Gastroesophageal sphincter (tissue), 3 donors: ENCODE results near the gene OPCML.

ENCODE experiments used
- CTCF ChIP-seq, 4 experiments: fragments of 200-600 bp in 2 of 4; fragments of 450-650 bp in 2 of 4; sonication (generic) in 1 of 4; IDR thresholded peaks; one replicate each; pipeline ENCODE4 v1.5.1; 2017 to 2019; ENCODE audit warnings: antibody characterized with exemption in 4 of 4, mild to moderate bottlenecking in 2 of 4, moderate library complexity in 2 of 4
- EP300 ChIP-seq: sonication (generic); formaldehyde crosslinking; IDR thresholded peaks from one replicate; pipeline ENCODE4 v1.6.1; 2017; ENCODE audit warnings: antibody characterized with exemption, mild to moderate bottlenecking
- POLR2AphosphoS5 ChIP-seq: sonication (generic); formaldehyde crosslinking; IDR thresholded peaks from one replicate; pipeline ENCODE4 v1.6.1; 2017; ENCODE audit warnings: antibody characterized with exemption

GRCh38 chr11:132373405-132374143, 1158.7 kb downstream of the OPCML start:
- TF ChIP-seq CTCF (IDR thresholded peaks at IDR 0.05) (no peak), EP300 (no peak), POLR2AphosphoS5 (no peak)
